Right lobe of liver (tissue), 4 donors: ENCODE measurements around the gene DOCK10.

ENCODE experiments used
- POLR2A ChIP-seq: fragments of 450-650 bp; IDR thresholded peaks from one replicate; pipeline ENCODE4 v1.6.1; 2017; ENCODE audit warnings: antibody characterized with exemption, mild to moderate bottlenecking
- TF ChIP-seq, protein P1 (sequence below), 4 donors: fragments of 200-600 bp in 3 of 4; fragments of 450-650 bp in 1 of 4; IDR thresholded peaks; one replicate each; pipeline versions ENCODE4 v1.5.1 to v1.8.0; 2016 to 2022; ENCODE audit warnings: antibody characterized with exemption in 4 of 4, mild to moderate bottlenecking in 2 of 4
- donor health status: DM: no; HTN: no; CAD: no.
- donor health status: DM: no; HTN: no; CAD: no.
- donor health status: DM: no; HTN: yes; CAD: no.

DNA sequence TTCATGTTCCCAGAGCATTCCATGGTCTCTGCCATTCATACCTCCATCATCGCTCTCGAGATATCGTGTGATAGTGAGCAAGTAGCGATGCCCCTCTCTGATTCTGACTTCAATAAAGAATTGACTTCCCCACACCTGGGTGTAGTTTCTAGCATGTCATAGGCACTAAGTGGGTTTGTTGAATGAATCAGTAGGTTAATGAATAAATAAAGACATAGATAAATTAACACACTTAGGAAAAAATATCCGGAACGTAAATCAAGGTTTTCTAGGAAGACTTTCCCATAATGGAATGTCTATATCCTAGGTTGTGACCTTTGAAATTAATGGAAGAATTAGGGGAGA, 159.1 kb downstream of the DOCK10 start:
- no peak for TF ChIP-seq POLR2A
- TF ChIP-seq, protein P1, sequence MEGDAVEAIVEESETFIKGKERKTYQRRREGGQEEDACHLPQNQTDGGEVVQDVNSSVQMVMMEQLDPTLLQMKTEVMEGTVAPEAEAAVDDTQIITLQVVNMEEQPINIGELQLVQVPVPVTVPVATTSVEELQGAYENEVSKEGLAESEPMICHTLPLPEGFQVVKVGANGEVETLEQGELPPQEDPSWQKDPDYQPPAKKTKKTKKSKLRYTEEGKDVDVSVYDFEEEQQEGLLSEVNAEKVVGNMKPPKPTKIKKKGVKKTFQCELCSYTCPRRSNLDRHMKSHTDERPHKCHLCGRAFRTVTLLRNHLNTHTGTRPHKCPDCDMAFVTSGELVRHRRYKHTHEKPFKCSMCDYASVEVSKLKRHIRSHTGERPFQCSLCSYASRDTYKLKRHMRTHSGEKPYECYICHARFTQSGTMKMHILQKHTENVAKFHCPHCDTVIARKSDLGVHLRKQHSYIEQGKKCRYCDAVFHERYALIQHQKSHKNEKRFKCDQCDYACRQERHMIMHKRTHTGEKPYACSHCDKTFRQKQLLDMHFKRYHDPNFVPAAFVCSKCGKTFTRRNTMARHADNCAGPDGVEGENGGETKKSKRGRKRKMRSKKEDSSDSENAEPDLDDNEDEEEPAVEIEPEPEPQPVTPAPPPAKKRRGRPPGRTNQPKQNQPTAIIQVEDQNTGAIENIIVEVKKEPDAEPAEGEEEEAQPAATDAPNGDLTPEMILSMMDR (IDR thresholded peaks at IDR 0.05): no peak
